GM23338 (cell line): ENCODE results near the gene NFS1. TPM values are rescaled to one million over a fixed set of nuclear protein-coding genes. Genes with fewer than 3 reads are reported as not detected.

Experiments used
- ATAC-seq: fragments of 200-7000 bp; cut with Tn5 transposase; 3 replicates; pipeline ENCODE4 v1.9.1; 2020
- DNase-seq: peaks from one replicate; pipeline ENCODE4 v3.0.0-alpha.2; 2015; ENCODE audit warnings: low spot score
- H2AFZ ChIP-seq: fragments of 200-600 bp; sonication (generic); 2 replicates; pipeline ENCODE4 v1.8.0; 2016; ENCODE audit warnings: antibody characterized with exemption, mild to moderate bottlenecking, moderate library complexity
- H3F3A ChIP-seq: fragments of 200-600 bp; sonication (generic); replicated peaks from 2 replicates; pipeline ENCODE4 v1.8.0; 2017; ENCODE audit warnings: antibody characterized with exemption, mixed run types, low read depth
- H3K27ac ChIP-seq: fragments of 200-600 bp; sonication (generic); 2 replicates; pipeline ENCODE4 v1.6.1; 2016; ENCODE audit warnings: low read depth
- H3K27me3 ChIP-seq: fragments of 200-600 bp; sonication (generic); 2 replicates; pipeline ENCODE4 v1.8.0; 2016; ENCODE audit warnings: mild to moderate bottlenecking, mixed run types, moderate library complexity; ENCODE audit not compliant: insufficient read depth
- H3K36me3 ChIP-seq: fragments of 200-600 bp; sonication (generic); 2 replicates; pipeline ENCODE4 v1.8.0; 2016; ENCODE audit warnings: mild to moderate bottlenecking; ENCODE audit not compliant: insufficient read depth
- H3K4me1 ChIP-seq: fragments of 200-600 bp; sonication (generic); 2 replicates; pipeline ENCODE4 v1.8.0; 2016; ENCODE audit warnings: mild to moderate bottlenecking, moderate library complexity; ENCODE audit not compliant: insufficient read depth
- H3K4me2 ChIP-seq: fragments of 200-600 bp; sonication (generic); 2 replicates; pipeline ENCODE4 v1.7.1; 2017; ENCODE audit warnings: mixed run types
- H3K4me3 ChIP-seq: fragments of 200-600 bp; sonication (generic); 2 replicates; pipeline ENCODE4 v1.6.1; 2016; ENCODE audit warnings: mixed run types
- H3K79me2 ChIP-seq: fragments of 200-600 bp; sonication (generic); replicated peaks from 2 replicates; pipeline ENCODE4 v1.8.0; 2017; ENCODE audit warnings: mild to moderate bottlenecking; ENCODE audit not compliant: insufficient read depth
- H3K9me2 ChIP-seq: fragments of 200-600 bp; sonication (generic); 2 replicates; pipeline ENCODE4 v1.8.0; 2017; ENCODE audit not compliant: insufficient read depth
- H4K20me1 ChIP-seq: fragments of 200-600 bp; sonication (generic); replicated peaks from 2 replicates; pipeline ENCODE4 v1.8.0; 2017; ENCODE audit warnings: mild to moderate bottlenecking; ENCODE audit not compliant: insufficient read depth
- H3K27ac Mint-ChIP-seq: 2 replicates; pipeline ENCODE4 v1.8.0; 2020; ENCODE audit warnings: inconsistent platforms, mild to moderate bottlenecking, moderate library complexity, mixed read lengths
- H3K27me3 Mint-ChIP-seq: 3 replicates; pipeline ENCODE4 v1.8.0; 2022; ENCODE audit warnings: low read depth, mild to moderate bottlenecking, moderate library complexity, mixed read lengths, inconsistent platforms; ENCODE audit not compliant: insufficient read depth, poor library complexity
- H3K36me3 Mint-ChIP-seq: 3 replicates; pipeline ENCODE4 v1.8.0; 2021; ENCODE audit warnings: low read depth, mild to moderate bottlenecking, inconsistent platforms, moderate library complexity, mixed read lengths
- H3K4me1 Mint-ChIP-seq: 3 replicates; pipeline ENCODE4 v1.8.0; 2020; ENCODE audit warnings: mild to moderate bottlenecking, inconsistent platforms, mixed read lengths
- H3K4me3 Mint-ChIP-seq: 3 replicates; pipeline ENCODE4 v1.8.0; 2021; ENCODE audit warnings: moderate library complexity, mild to moderate bottlenecking, inconsistent platforms, mixed read lengths
- H3K9me3 Mint-ChIP-seq: 3 replicates; pipeline ENCODE4 v1.8.0; 2020; ENCODE audit warnings: moderate library complexity, mild to moderate bottlenecking, inconsistent platforms, mixed read lengths
- CREB1 ChIP-seq: fragments of 250-450 bp; sonication (Bioruptor Pico); IDR thresholded peaks from 2 replicates; pipeline ENCODE4 v1.5.0; 2020; ENCODE audit warnings: low read depth, mild to moderate bottlenecking, moderate library complexity
- CTCF ChIP-seq, 2 experiments: fragments of 200-600 bp in 1 of 2; sonication (generic) in 1 of 2; conservative IDR thresholded peaks; 2 replicates each; pipeline versions ENCODE4 v1.5.1 to v1.6.1; 2016 to 2017; ENCODE audit warnings: antibody characterized with exemption in 2 of 2, low read depth in 2 of 2, mild to moderate bottlenecking in 2 of 2, moderate library complexity in 1 of 2
- EZH2 ChIP-seq: fragments of 200-600 bp; sonication (generic); IDR thresholded peaks from one replicate; pipeline ENCODE4 v1.8.0; 2017; ENCODE audit warnings: antibody characterized with exemption, mild to moderate bottlenecking, low read depth; ENCODE audit not compliant: unreplicated experiment
- POLR2AphosphoS5 ChIP-seq: IDR thresholded peaks from 2 replicates; pipeline ENCODE4 v1.6.1; 2016; ENCODE audit warnings: antibody characterized with exemption, low read depth
- REST ChIP-seq: IDR thresholded peaks from one replicate; pipeline ENCODE4 v1.6.1; 2018; ENCODE audit warnings: antibody characterized with exemption; ENCODE audit not compliant: unreplicated experiment
- STAT1 ChIP-seq: IDR thresholded peaks from one replicate; pipeline ENCODE4 v1.6.1; 2016; ENCODE audit warnings: antibody characterized with exemption; ENCODE audit not compliant: unreplicated experiment
- ZNF462 ChIP-seq: fragments of 250-450 bp; sonication (Bioruptor Pico); IDR thresholded peaks from 2 replicates; pipeline ENCODE4 v1.5.0; 2020; ENCODE audit warnings: mild to moderate bottlenecking, moderate library complexity
- polyA plus RNA-seq: library from polyadenylated mRNA; unstranded; fragments of >200 nt; fragmentation: Nextera tagmentation; extraction: Ambion mirVana; gene quantifications from 2 replicates; pipeline ENCODE4 v1.2.1, GENCODE V29; 2016
- total RNA-seq: library from RNA; depleted of rRNA; stranded (reverse); fragments of >200 nt; shearing (Covaris generic); gene quantifications from 2 replicates; pipeline ENCODE4 v1.2.3, GENCODE V29; 2014

Gene NFS1
- total and polyA plus RNA-seq, 2 experiments from 2014 or later, result 22.8 to 35.7 TPM

GRCh38 chr20:35653893-35654292, 45.3 kb downstream of the NFS1 start:
- H3K36me3 ChIP-seq, result peaks cover 11% of the 10 kb centered on the region
- peaks cover 87% of the 10 kb centered on the region for H4K20me1 ChIP-seq
- peaks cover 12% of the 10 kb centered on the region; the same call in 2 of the 3 replicates for H3K36me3 Mint-ChIP-seq
- H3K4me1 ChIP-seq, result peaks cover 10% of the 10 kb centered on the region
- 0 out of 2 replicates have a peak, but pooled peaks cover 5% of the 10 kb centered on the region for H3F3A ChIP-seq
- no peak overlapping the region for H3K4me2 ChIP-seq
- no peak overlapping the region for H3K27ac ChIP-seq
- no peaks in the 10 kb centered on the region for H3K27me3 ChIP-seq
- no peak overlapping the region for H3K27ac Mint-ChIP-seq
- no peaks in the 10 kb centered on the region for H3K9me2 ChIP-seq
- H3K27me3 Mint-ChIP-seq, result no peaks in the 10 kb centered on the region
- peaks cover 5% of the 10 kb centered on the region; the same call in 2 of the 3 replicates for H3K4me1 Mint-ChIP-seq
- no peak overlapping the region for H3K4me3 ChIP-seq
- H2AFZ ChIP-seq, result no peak overlapping the region
- TF ChIP-seq ZNF462 (CRISPR knock-in tag), result no peak
- TF ChIP-seq CREB1 (CRISPR knock-in tag), result no peak
- TF ChIP-seq STAT1, result no peak
- TF ChIP-seq POLR2AphosphoS5, result no peak
- TF ChIP-seq EZH2, result no peak
- no peak for TF ChIP-seq CTCF (conservative IDR thresholded peaks at IDR 0.05; ENCODE audit: low read depth in 2 of 2)
- no peak for TF ChIP-seq REST
- no peak for ATAC-seq
- no peaks in the 10 kb centered on the region for H3K9me3 Mint-ChIP-seq
- no peak overlapping the region for H3K4me3 Mint-ChIP-seq
- no peak for DNase-seq
- peaks cover 100% of the 10 kb centered on the region for H3K79me2 ChIP-seq
